Muscle of leg (tissue), 11 donors: Measurements from ENCODE around the gene EHBP1. TPM values are rescaled to one million over a fixed set of nuclear protein-coding genes. Genes with fewer than 3 reads are reported as not detected.
A peak's percentile ranks its signal among the peaks of the same experiment; 100 is the strongest.
"Not testable (repeated sequence)": the region's sequence is repeated elsewhere in the genome, so short reads cannot be mapped to it uniquely, and the experiment has no call there.

Experiments used
- DNase-seq: peaks from one replicate; pipeline ENCODE4 v3.0.0; 2013
- H3K27ac ChIP-seq: one replicate; pipeline ENCODE4 v1.5.1; 2013; ENCODE audit warnings: mild to moderate bottlenecking, low read length, control low read depth
- H3K27me3 ChIP-seq: one replicate; pipeline ENCODE4 v1.6.1; 2013; ENCODE audit warnings: low read length; ENCODE audit not compliant: control insufficient read depth, insufficient read depth
- H3K36me3 ChIP-seq: one replicate; pipeline ENCODE4 v1.6.1; 2013; ENCODE audit warnings: low read length; ENCODE audit not compliant: control insufficient read depth, insufficient read depth
- H3K4me1 ChIP-seq: one replicate; pipeline ENCODE4 v1.6.1; 2013; ENCODE audit warnings: low read length; ENCODE audit not compliant: control insufficient read depth, insufficient read depth
- H3K4me3 ChIP-seq: one replicate; pipeline ENCODE4 v1.5.1; 2013; ENCODE audit warnings: low read length, control low read depth
- H3K9me3 ChIP-seq: replicated peaks from 2 replicates; pipeline ENCODE4 v1.6.1; 2013; ENCODE audit warnings: low read depth, low read length; ENCODE audit not compliant: control insufficient read depth
- WGBS: methylation state at CpG from one replicate; pipeline ENCODE4 v1.1.5; 2013; ENCODE audit warnings: missing lambda C conversion rate; ENCODE audit not compliant: insufficient coverage; 5-methylcytosine and 5-hydroxymethylcytosine counted together
- polyA plus RNA-seq, 8 donors: library from polyadenylated mRNA; unstranded; fragments of 120-200 nt; gene quantifications; one replicate each; pipeline versions ENCODE4 v1.2.1 to v1.2.3, GENCODE V29; 2013; ENCODE audit warnings: inconsistent platforms in 1 of 8, low replicate concordance in 1 of 8; ENCODE audit not compliant: insufficient read length in 8 of 8, insufficient read depth in 1 of 8
- total RNA-seq: library from RNA; stranded (reverse); fragments of 120-200 nt; gene quantifications from one replicate; pipeline ENCODE4 v1.2.4, GENCODE V29; 2013

The EHBP1 gene
- total and polyA plus RNA-seq, 9 donors = 21.8 to 41.1 (median 31.4) TPM

GRCh38 chr2:62692225-62692624 is 13.3 kb upstream of the EHBP1 start:
- no peaks in the 10 kb centered on the region for H3K27me3 ChIP-seq
- no peaks in the 10 kb centered on the region for H3K36me3 ChIP-seq
- DNase-seq = no peak
- no peak overlapping the region for H3K4me3 ChIP-seq
- H3K27ac ChIP-seq = no peak overlapping the region
- H3K9me3 ChIP-seq = no peaks in the 10 kb centered on the region
- no peaks in the 10 kb centered on the region for H3K4me1 ChIP-seq

GRCh38 chr2:62698653-62699052 is 6.9 kb upstream of the EHBP1 start:
- H3K27ac ChIP-seq = no peak overlapping the region
- no peaks in the 10 kb centered on the region for H3K9me3 ChIP-seq
- H3K4me1 ChIP-seq = no peaks in the 10 kb centered on the region
- no peak for DNase-seq
- H3K27me3 ChIP-seq = no peaks in the 10 kb centered on the region
- no peaks in the 10 kb centered on the region for H3K36me3 ChIP-seq
- no peak overlapping the region for H3K4me3 ChIP-seq
- WGBS = 83% methylated on average over 1 of the region's 1 CpG

GRCh38 chr2:62704654-62705006 is 883 bp upstream of the EHBP1 start:
- peaks cover 6% of the 10 kb centered on the region for H3K36me3 ChIP-seq
- H3K4me3 ChIP-seq = peak overlapping the region; percentile 73
- H3K4me1 ChIP-seq = peaks cover 14% of the 10 kb centered on the region
- DNase-seq = no peak
- H3K9me3 ChIP-seq = no peaks in the 10 kb centered on the region
- H3K27ac ChIP-seq = peak overlapping the region; percentile 94
- WGBS = no CpG with 5 or more reads among the region's 2 CpGs
- no peaks in the 10 kb centered on the region for H3K27me3 ChIP-seq

GRCh38 chr2:62705859-62706720 is 577 bp downstream of the EHBP1 start:
- Histone ChIP-seq H3K27ac (peak overlapping the region; percentile 93), H3K9me3 (no peaks in the 10 kb centered on the region), H3K4me3 (peak overlapping the region; percentile 73), H3K4me1 (peaks cover 14% of the 10 kb centered on the region), H3K36me3 (peaks cover 6% of the 10 kb centered on the region), H3K27me3 (no peaks in the 10 kb centered on the region)
- under 1% methylated on average over 50 of the region's 57 CpGs for WGBS
- peak; percentile 69 for DNase-seq

- Histone ChIP-seq H3K4me1 (peaks cover 14% of the 10 kb centered on the region), H3K4me3 (peak overlapping the region; percentile 73), H3K36me3 (peaks cover 10% of the 10 kb centered on the region), H3K9me3 (no peaks in the 10 kb centered on the region), H3K27me3 (no peaks in the 10 kb centered on the region), H3K27ac (peak overlapping the region; percentile 93)
- peak; percentile 9 for DNase-seq
- WGBS = 63% methylated on average over 3 of the region's 7 CpGs
Observed at GRCh38 chr2:62706721-62707521, 1.4 kb downstream of the EHBP1 start.

- H3K27ac ChIP-seq = no peak overlapping the region
- 100% methylated on average over 1 of the region's 1 CpG for WGBS
- H3K4me3 ChIP-seq = no peak overlapping the region
- no peaks in the 10 kb centered on the region for H3K27me3 ChIP-seq
- peaks cover 13% of the 10 kb centered on the region for H3K36me3 ChIP-seq
- peaks cover 14% of the 10 kb centered on the region for H3K4me1 ChIP-seq
- no peaks in the 10 kb centered on the region for H3K9me3 ChIP-seq
- DNase-seq = no peak
Observed at GRCh38 chr2:62708751-62709150, 3.2 kb downstream of the EHBP1 start.

GRCh38 chr2:62711832-62712494 is 6.5 kb downstream of the EHBP1 start:
- no peaks in the 10 kb centered on the region for H3K9me3 ChIP-seq
- no peak for DNase-seq
- H3K36me3 ChIP-seq = peaks cover 18% of the 10 kb centered on the region
- 79% methylated on average over 1 of the region's 1 CpG for WGBS
- peaks cover 4% of the 10 kb centered on the region for H3K4me1 ChIP-seq
- no peak overlapping the region for H3K27ac ChIP-seq
- H3K4me3 ChIP-seq = no peak overlapping the region
- no peaks in the 10 kb centered on the region for H3K27me3 ChIP-seq

- DNase-seq, H3K27ac ChIP-seq, H3K4me3 ChIP-seq, H3K4me1 ChIP-seq, H3K9me3 ChIP-seq, H3K27me3 ChIP-seq: not testable (repeated sequence)
- WGBS = 80% methylated on average over 1 of the region's 3 CpGs
- H3K36me3 ChIP-seq = peaks cover 18% of the 10 kb centered on the region
Observed at GRCh38 chr2:62713196-62713595, 7.7 kb downstream of the EHBP1 start.

- no peaks in the 10 kb centered on the region for H3K4me1 ChIP-seq
- H3K4me3 ChIP-seq = no peak overlapping the region
- H3K9me3 ChIP-seq = no peaks in the 10 kb centered on the region
- H3K27ac ChIP-seq = no peak overlapping the region
- DNase-seq = no peak
- H3K27me3 ChIP-seq = no peaks in the 10 kb centered on the region
- H3K36me3 ChIP-seq = peaks cover 14% of the 10 kb centered on the region
Observed at GRCh38 chr2:62713837-62714236, 8.3 kb downstream of the EHBP1 start.

- no peaks in the 10 kb centered on the region for H3K9me3 ChIP-seq
- 40% methylated on average over 1 of the region's 4 CpGs for WGBS
- DNase-seq = no peak
Observed at GRCh38 chr2:62716768-62717167, 11.3 kb downstream of the EHBP1 start.

More at GRCh38 chr2:62716768-62717167, 11.3 kb downstream of the EHBP1 start:
- H3K27ac ChIP-seq = no peak overlapping the region
- H3K27me3 ChIP-seq = no peaks in the 10 kb centered on the region
- H3K4me1 ChIP-seq = no peaks in the 10 kb centered on the region
- H3K36me3 ChIP-seq = peaks cover 8% of the 10 kb centered on the region
- H3K4me3 ChIP-seq = no peak overlapping the region
